HepG2 (cell line): ENCODE results near the gene TPPP2. TPM values are rescaled to one million over a fixed set of nuclear protein-coding genes. Genes with fewer than 3 reads are reported as not detected.

Source experiments
- CBX5 ChIP-seq: sonication (generic); formaldehyde crosslinking; IDR thresholded peaks from 2 replicates; pipeline ENCODE4 v1.4.0; 2020; ENCODE audit warnings: missing genetic modification reagents, borderline replicate concordance
- PHF8 ChIP-seq: sonication (generic); formaldehyde crosslinking; IDR thresholded peaks from 2 replicates; pipeline ENCODE4 v1.5.0; 2020; ENCODE audit warnings: missing genetic modification reagents
- RARA ChIP-seq: IDR thresholded peaks from 2 replicates; pipeline ENCODE4 v1.6.1; 2016; ENCODE audit warnings: missing genetic modification reagents, missing compliant biosample characterization
- TAF1 ChIP-seq: sonication (generic); formaldehyde crosslinking; IDR thresholded peaks from 2 replicates; pipeline ENCODE4 v1.4.0; 2020; ENCODE audit warnings: missing genetic modification reagents
- ZFP1 ChIP-seq: IDR thresholded peaks from 2 replicates; pipeline ENCODE4 v1.6.1; 2016
- ZNF274 ChIP-seq: sonication (generic); formaldehyde crosslinking; IDR thresholded peaks from 2 replicates; pipeline ENCODE4 v1.5.1; 2020; ENCODE audit warnings: mild to moderate bottlenecking, missing genetic modification reagents
- ZNF337 ChIP-seq: sonication (generic); formaldehyde crosslinking; IDR thresholded peaks from 2 replicates; pipeline ENCODE4 v1.5.1; 2020; ENCODE audit warnings: missing genetic modification reagents, low read depth, mild to moderate bottlenecking, borderline replicate concordance
- ZNF772 ChIP-seq: sonication (generic); formaldehyde crosslinking; IDR thresholded peaks from 2 replicates; pipeline ENCODE4 v1.5.0; 2020; ENCODE audit warnings: mild to moderate bottlenecking, missing genetic modification reagents
- polyA plus RNA-seq, 8 experiments: library from polyadenylated mRNA; depleted of rRNA in 3 of 8; stranded (reverse) in 7 of 8; unstranded in 1 of 8; fragments of >200 nt; fragmentation: Illumina TruSeq in 4 of 8; extraction: Trizol in 4 of 8; gene quantifications; 2 replicates each; pipeline versions ENCODE4 v1.2.1 to v1.2.3, GENCODE V29; 2011 to 2016; ENCODE audit warnings: low read depth in 4 of 8, missing spikeins in 1 of 8, mixed read lengths in 1 of 8; ENCODE audit not compliant: insufficient read depth in 1 of 8
- total RNA-seq, 5 experiments: library from RNA; depleted of rRNA; stranded (reverse); fragments of >200 nt; fragmentation: Illumina TruSeq; extraction: Trizol; gene quantifications; 2 replicates each; pipeline ENCODE4 v1.2.3, GENCODE V29; 2016; ENCODE audit warnings: low read depth in 1 of 5
- TF ChIP-seq, protein P1 (sequence below): IDR thresholded peaks from 2 replicates; pipeline ENCODE4 v1.6.1; 2016; ENCODE audit warnings: mild to moderate bottlenecking
- TF ChIP-seq, protein P2 (sequence below): sonication (generic); formaldehyde crosslinking; IDR thresholded peaks from 2 replicates; pipeline ENCODE4 v1.4.0; 2020; ENCODE audit warnings: missing genetic modification reagents, low read depth, mild to moderate bottlenecking, borderline replicate concordance
- TF ChIP-seq, protein P3 (sequence below): sonication (generic); formaldehyde crosslinking; IDR thresholded peaks from 2 replicates; pipeline ENCODE4 v1.9.0; 2021; ENCODE audit warnings: mild to moderate bottlenecking, missing genetic modification reagents
- TF ChIP-seq, protein P4 (sequence below): sonication (generic); formaldehyde crosslinking; IDR thresholded peaks from 2 replicates; pipeline ENCODE4 v1.4.0; 2020; ENCODE audit warnings: mild to moderate bottlenecking, low read depth, missing genetic modification reagents

TPPP2 gene
- total and polyA plus RNA-seq, 2 of the 13 experiments (the other 11 are each of a cell fraction or from before 2014, with no cell fraction given), result 0.58 to 4.2 TPM

DNA sequence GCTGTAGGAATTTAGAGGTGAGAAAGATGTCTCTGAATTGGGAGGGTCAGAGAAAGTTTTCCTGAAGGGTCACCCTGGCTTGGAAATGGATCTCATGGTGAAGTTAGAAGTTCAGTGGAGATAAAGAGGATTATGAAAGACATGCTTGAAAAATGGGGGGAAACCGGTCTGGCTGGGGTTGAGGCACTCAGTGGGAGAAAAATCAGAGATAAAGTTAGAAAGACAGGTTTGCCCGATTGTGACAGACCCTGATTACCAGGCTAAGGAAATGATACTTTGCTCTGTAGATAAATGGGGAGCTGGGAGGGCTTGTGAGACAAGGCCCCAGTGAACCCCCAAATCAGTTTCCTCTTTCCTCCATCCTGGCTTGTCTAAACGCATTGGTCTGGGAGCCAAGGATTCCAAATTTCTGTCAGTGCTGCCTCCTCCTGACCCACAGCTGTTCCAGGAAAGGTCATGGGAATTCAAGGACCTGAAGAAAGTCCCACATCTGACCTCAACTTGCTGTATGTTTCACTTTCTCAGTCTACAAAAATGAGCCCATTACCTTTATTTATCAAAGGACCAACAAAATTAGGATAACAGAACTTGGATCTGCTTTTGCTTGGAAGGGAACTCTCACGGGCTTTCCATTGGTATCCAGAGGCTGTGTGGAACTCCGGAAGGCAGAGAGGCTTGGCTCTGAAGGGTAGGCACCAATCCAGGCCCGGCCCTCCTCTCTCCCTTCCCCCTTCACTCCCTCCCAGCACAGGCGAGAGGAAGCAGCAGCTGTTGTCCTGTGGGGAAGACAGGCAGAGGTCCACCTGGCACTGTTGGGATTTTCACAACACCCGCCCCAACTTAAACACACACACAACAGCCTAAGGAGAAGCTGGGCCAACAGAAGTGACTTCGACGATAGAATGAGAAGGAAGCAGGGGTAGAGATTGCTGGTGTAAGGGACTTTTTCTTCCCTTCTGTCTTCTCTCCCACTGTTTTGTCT, 8.7 kb downstream of the TPPP2 start (continued):
- TF ChIP-seq RARA (CRISPR knock-in tag), result peak; percentile 36; the same call in 1 of the 2 replicates
- no peak for TF ChIP-seq ZFP1 (CRISPR knock-in tag)
- TF ChIP-seq, protein P1, sequence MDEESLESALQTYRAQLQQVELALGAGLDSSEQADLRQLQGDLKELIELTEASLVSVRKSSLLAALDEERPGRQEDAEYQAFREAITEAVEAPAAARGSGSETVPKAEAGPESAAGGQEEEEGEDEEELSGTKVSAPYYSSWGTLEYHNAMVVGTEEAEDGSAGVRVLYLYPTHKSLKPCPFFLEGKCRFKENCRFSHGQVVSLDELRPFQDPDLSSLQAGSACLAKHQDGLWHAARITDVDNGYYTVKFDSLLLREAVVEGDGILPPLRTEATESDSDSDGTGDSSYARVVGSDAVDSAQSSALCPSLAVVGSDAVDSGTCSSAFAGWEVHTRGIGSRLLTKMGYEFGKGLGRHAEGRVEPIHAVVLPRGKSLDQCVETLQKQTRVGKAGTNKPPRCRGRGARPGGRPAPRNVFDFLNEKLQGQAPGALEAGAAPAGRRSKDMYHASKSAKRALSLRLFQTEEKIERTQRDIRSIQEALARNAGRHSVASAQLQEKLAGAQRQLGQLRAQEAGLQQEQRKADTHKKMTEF, result 0 out of 2 replicates have a peak, but pooled peaks have one; percentile 26
- no peak for TF ChIP-seq ZNF337
- 0 out of 2 replicates have a peak, but pooled peaks have one; percentile 29 for TF ChIP-seq ZNF772
- TF ChIP-seq PHF8 (CRISPR knock-in tag), result 0 out of 2 replicates have a peak, but pooled peaks have one; percentile 21
- 0 out of 2 replicates have a peak, but pooled peaks have one; percentile 50 for TF ChIP-seq ZNF274 (CRISPR knock-in tag)
- TF ChIP-seq CBX5, result peak; percentile 57; the same call in 1 of the 2 replicates
- TF ChIP-seq, protein P2, sequence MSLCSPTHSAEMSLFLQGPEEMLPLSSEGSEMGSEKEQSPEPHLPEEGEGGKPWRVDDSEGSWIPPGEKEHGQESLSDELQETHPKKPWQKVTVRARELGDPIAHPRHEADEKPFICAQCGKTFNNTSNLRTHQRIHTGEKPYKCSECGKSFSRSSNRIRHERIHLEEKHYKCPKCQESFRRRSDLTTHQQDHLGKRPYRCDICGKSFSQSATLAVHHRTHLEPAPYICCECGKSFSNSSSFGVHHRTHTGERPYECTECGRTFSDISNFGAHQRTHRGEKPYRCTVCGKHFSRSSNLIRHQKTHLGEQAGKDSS (CRISPR knock-in tag), result peak; percentile 64; the same call in 1 of the 2 replicates
- TF ChIP-seq, protein P3, sequence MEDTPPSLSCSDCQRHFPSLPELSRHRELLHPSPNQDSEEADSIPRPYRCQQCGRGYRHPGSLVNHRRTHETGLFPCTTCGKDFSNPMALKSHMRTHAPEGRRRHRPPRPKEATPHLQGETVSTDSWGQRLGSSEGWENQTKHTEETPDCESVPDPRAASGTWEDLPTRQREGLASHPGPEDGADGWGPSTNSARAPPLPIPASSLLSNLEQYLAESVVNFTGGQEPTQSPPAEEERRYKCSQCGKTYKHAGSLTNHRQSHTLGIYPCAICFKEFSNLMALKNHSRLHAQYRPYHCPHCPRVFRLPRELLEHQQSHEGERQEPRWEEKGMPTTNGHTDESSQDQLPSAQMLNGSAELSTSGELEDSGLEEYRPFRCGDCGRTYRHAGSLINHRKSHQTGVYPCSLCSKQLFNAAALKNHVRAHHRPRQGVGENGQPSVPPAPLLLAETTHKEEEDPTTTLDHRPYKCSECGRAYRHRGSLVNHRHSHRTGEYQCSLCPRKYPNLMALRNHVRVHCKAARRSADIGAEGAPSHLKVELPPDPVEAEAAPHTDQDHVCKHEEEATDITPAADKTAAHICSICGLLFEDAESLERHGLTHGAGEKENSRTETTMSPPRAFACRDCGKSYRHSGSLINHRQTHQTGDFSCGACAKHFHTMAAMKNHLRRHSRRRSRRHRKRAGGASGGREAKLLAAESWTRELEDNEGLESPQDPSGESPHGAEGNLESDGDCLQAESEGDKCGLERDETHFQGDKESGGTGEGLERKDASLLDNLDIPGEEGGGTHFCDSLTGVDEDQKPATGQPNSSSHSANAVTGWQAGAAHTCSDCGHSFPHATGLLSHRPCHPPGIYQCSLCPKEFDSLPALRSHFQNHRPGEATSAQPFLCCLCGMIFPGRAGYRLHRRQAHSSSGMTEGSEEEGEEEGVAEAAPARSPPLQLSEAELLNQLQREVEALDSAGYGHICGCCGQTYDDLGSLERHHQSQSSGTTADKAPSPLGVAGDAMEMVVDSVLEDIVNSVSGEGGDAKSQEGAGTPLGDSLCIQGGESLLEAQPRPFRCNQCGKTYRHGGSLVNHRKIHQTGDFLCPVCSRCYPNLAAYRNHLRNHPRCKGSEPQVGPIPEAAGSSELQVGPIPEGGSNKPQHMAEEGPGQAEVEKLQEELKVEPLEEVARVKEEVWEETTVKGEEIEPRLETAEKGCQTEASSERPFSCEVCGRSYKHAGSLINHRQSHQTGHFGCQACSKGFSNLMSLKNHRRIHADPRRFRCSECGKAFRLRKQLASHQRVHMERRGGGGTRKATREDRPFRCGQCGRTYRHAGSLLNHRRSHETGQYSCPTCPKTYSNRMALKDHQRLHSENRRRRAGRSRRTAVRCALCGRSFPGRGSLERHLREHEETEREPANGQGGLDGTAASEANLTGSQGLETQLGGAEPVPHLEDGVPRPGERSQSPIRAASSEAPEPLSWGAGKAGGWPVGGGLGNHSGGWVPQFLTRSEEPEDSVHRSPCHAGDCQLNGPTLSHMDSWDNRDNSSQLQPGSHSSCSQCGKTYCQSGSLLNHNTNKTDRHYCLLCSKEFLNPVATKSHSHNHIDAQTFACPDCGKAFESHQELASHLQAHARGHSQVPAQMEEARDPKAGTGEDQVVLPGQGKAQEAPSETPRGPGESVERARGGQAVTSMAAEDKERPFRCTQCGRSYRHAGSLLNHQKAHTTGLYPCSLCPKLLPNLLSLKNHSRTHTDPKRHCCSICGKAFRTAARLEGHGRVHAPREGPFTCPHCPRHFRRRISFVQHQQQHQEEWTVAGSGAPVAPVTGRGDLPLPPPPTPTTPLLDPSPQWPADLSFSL (CRISPR knock-in tag), result peak; percentile 53; the same call in 1 of the 2 replicates
- TF ChIP-seq TAF1, result peak; percentile 44; the same call in 1 of the 2 replicates
- TF ChIP-seq, protein P4, sequence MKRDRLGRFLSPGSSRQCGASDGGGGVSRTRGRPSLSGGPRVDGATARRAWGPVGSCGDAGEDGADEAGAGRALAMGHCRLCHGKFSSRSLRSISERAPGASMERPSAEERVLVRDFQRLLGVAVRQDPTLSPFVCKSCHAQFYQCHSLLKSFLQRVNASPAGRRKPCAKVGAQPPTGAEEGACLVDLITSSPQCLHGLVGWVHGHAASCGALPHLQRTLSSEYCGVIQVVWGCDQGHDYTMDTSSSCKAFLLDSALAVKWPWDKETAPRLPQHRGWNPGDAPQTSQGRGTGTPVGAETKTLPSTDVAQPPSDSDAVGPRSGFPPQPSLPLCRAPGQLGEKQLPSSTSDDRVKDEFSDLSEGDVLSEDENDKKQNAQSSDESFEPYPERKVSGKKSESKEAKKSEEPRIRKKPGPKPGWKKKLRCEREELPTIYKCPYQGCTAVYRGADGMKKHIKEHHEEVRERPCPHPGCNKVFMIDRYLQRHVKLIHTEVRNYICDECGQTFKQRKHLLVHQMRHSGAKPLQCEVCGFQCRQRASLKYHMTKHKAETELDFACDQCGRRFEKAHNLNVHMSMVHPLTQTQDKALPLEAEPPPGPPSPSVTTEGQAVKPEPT (CRISPR knock-in tag), result no peak
